ENCODE measurements around the gene COBL. TPM values are rescaled to one million over a fixed set of nuclear protein-coding genes. Genes with fewer than 3 reads are reported as not detected.

COBL gene
- total and polyA plus RNA-seq, 12 donors, result 0.09 to 1.4 (median 0.53) TPM

GRCh38 chr7:51239691-51240090 lies 76.9 kb downstream of the COBL start:
- WGBS, 4 donors, result 78 to 90% (median 83%) methylated on average over 3 of the region's 3 CpGs
- TF ChIP-seq CTCF (IDR thresholded peaks at IDR 0.05) (no peak), POLR2A (IDR thresholded peaks at IDR 0.05) (no peak)
- Histone ChIP-seq H3K27ac (no peak overlapping the region), H3K36me3 (replicated peaks in 1 of 2) (no peaks in the 10 kb centered on the region), H3K27me3 (no peaks in the 10 kb centered on the region), H3K4me3 (no peak overlapping the region), H3K4me1 (replicated peaks in 1 of 2) (no peaks in the 10 kb centered on the region), H3K9me3 (replicated peaks in 1 of 3) (no peaks in the 10 kb centered on the region)
- intact Hi-C loops (cut with DNase I), result loop anchor here in 1 of 2 donors (10.0 kb wide), 1 partner anchor 205 kb away; no protein-coding TSS in a partner anchor
- DNase-seq, result no peak

GRCh38 chr7:51238981-51239495 lies 77.6 kb downstream of the COBL start:
- Histone ChIP-seq H3K27ac (no peak overlapping the region), H3K9me3 (replicated peaks in 1 of 3) (no peaks in the 10 kb centered on the region), H3K27me3 (no peaks in the 10 kb centered on the region), H3K4me3 (no peak overlapping the region), H3K36me3 (replicated peaks in 1 of 2) (no peaks in the 10 kb centered on the region), H3K4me1 (replicated peaks in 1 of 2) (no peaks in the 10 kb centered on the region)
- DNase-seq, result peak in 1 of 7 donors; percentile 5
- intact Hi-C loops (cut with DNase I), result loop anchor here in 1 of 2 donors (10.0 kb wide), 1 partner anchor 204 kb away; no protein-coding TSS in a partner anchor
- 69 to 79% (median 73%) methylated on average over 4 of the region's 4 CpGs for WGBS, 4 donors
- no peak for TF ChIP-seq CTCF (IDR thresholded peaks at IDR 0.05)
- no peak for TF ChIP-seq POLR2A (IDR thresholded peaks at IDR 0.05)

- DNase-seq, result no peak
- intact Hi-C loops (cut with DNase I), result loop anchor here in 1 of 2 donors (10.0 kb wide), 1 partner anchor 203 kb away; no protein-coding TSS in a partner anchor
- TF ChIP-seq POLR2A (IDR thresholded peaks at IDR 0.05) (no peak), CTCF (IDR thresholded peaks at IDR 0.05) (no peak)
- H3K4me3 ChIP-seq, result no peak overlapping the region
- no peaks in the 10 kb centered on the region for H3K36me3 ChIP-seq (replicated peaks in 1 of 2)
- H3K4me1 ChIP-seq (replicated peaks in 1 of 2), result no peaks in the 10 kb centered on the region
- H3K9me3 ChIP-seq (replicated peaks in 1 of 3), result no peaks in the 10 kb centered on the region
- 67 to 77% (median 75%) methylated on average over 9 of the region's 9 CpGs for WGBS, 4 donors
- no peak overlapping the region for H3K27ac ChIP-seq
- no peaks in the 10 kb centered on the region for H3K27me3 ChIP-seq
Observed at GRCh38 chr7:51237446-51238133, 79.0 kb downstream of the COBL start.

GRCh38 chr7:51236470-51237132 lies 80.0 kb downstream of the COBL start:
- H3K27me3 ChIP-seq, result no peaks in the 10 kb centered on the region
- H3K4me3 ChIP-seq, result no peak overlapping the region
- TF ChIP-seq POLR2A (IDR thresholded peaks at IDR 0.05) (no peak), CTCF (IDR thresholded peaks at IDR 0.05) (no peak)
- 69 to 77% (median 75%) methylated on average over 8 of the region's 8 CpGs for WGBS, 4 donors
- DNase-seq, result peak in 1 of 7 donors; percentile 42
- H3K27ac ChIP-seq, result no peak overlapping the region
- intact Hi-C loops (cut with DNase I), result loop anchor here in 1 of 2 donors (10.0 kb wide), 1 partner anchor 202 kb away; no protein-coding TSS in a partner anchor
- no peaks in the 10 kb centered on the region for H3K4me1 ChIP-seq (replicated peaks in 1 of 2)
- no peaks in the 10 kb centered on the region for H3K9me3 ChIP-seq (replicated peaks in 1 of 3)
- H3K36me3 ChIP-seq (replicated peaks in 1 of 2), result no peaks in the 10 kb centered on the region

Data from adrenal gland (tissue), 12 donors.